RWPE2 (cell line): ENCODE results near the gene PCSK5.

Experiments used
- ATAC-seq: fragments of 200-7000 bp; cut with Tn5 transposase; 3 replicates; pipeline ENCODE4 v1.9.1; 2021; ENCODE audit warnings: low read depth
- DNase-seq: peaks from one replicate; pipeline ENCODE4 v3.0.0-alpha.2; 2020; ENCODE audit warnings: low spot score
- H3K27ac ChIP-seq: fragments of 450-650 bp; 2 replicates; pipeline ENCODE4 v1.5.1; 2017; ENCODE audit warnings: mild to moderate bottlenecking; ENCODE audit not compliant: poor library complexity, severe bottlenecking
- H3K27me3 ChIP-seq: fragments of 250-450 bp; sonication (Bioruptor Pico); 2 replicates; pipeline ENCODE4 v1.5.1; 2021; ENCODE audit warnings: mild to moderate bottlenecking, moderate library complexity; ENCODE audit not compliant: insufficient read depth, poor library complexity, severe bottlenecking
- H3K36me3 ChIP-seq: fragments of 250-450 bp; sonication (Bioruptor Pico); 2 replicates; pipeline ENCODE4 v1.5.1; 2020; ENCODE audit warnings: low read depth, mild to moderate bottlenecking, moderate library complexity
- H3K4me1 ChIP-seq: fragments of 250-450 bp; sonication (Bioruptor Pico); 2 replicates; pipeline ENCODE4 v1.5.1; 2021; ENCODE audit warnings: mild to moderate bottlenecking, moderate library complexity; ENCODE audit not compliant: insufficient read depth, poor library complexity, severe bottlenecking
- H3K4me3 ChIP-seq: fragments of 250-450 bp; sonication (Bioruptor Pico); 2 replicates; pipeline ENCODE4 v1.5.1; 2021; ENCODE audit warnings: mild to moderate bottlenecking, moderate library complexity; ENCODE audit not compliant: severe bottlenecking
- H3K9me3 ChIP-seq: fragments of 250-450 bp; sonication (Bioruptor Pico); 2 replicates; pipeline ENCODE4 v1.5.1; 2021; ENCODE audit warnings: mild to moderate bottlenecking, moderate library complexity; ENCODE audit not compliant: severe bottlenecking
- TF ChIP-seq, protein P1 (sequence below): fragments of 450-650 bp; IDR thresholded peaks from one replicate; pipeline ENCODE4 v1.5.1; 2017; ENCODE audit warnings: mild to moderate bottlenecking, moderate library complexity; ENCODE audit not compliant: poor library complexity, severe bottlenecking

PCSK5 gene

DNA sequence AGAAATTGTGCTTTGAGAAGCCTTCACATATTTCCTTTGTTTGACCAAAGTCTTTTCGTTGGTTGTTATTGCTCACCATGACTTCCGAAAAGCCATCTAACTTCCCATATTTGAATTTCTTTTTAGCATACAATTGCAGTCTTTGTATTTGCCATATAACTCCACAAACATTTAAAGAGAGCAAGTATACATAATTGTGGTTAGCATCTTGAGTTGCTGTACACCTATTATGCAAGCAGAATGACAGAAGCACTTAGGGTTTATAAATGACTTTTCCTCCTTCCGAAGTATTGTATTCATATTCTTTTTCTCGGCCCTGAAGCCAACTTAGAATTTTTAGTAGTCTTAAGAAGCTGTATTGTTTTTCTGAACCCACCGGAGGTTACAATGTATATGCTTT lies 253.4 kb downstream of the PCSK5 start:
- H3K27ac ChIP-seq, result no peak overlapping the region
- H3K4me1 ChIP-seq, result no peaks in the 10 kb centered on the region
- no peaks in the 10 kb centered on the region for H3K9me3 ChIP-seq
- TF ChIP-seq, protein P1, sequence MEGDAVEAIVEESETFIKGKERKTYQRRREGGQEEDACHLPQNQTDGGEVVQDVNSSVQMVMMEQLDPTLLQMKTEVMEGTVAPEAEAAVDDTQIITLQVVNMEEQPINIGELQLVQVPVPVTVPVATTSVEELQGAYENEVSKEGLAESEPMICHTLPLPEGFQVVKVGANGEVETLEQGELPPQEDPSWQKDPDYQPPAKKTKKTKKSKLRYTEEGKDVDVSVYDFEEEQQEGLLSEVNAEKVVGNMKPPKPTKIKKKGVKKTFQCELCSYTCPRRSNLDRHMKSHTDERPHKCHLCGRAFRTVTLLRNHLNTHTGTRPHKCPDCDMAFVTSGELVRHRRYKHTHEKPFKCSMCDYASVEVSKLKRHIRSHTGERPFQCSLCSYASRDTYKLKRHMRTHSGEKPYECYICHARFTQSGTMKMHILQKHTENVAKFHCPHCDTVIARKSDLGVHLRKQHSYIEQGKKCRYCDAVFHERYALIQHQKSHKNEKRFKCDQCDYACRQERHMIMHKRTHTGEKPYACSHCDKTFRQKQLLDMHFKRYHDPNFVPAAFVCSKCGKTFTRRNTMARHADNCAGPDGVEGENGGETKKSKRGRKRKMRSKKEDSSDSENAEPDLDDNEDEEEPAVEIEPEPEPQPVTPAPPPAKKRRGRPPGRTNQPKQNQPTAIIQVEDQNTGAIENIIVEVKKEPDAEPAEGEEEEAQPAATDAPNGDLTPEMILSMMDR, result no peak
- DNase-seq (no peak), ATAC-seq (no peak)
- H3K36me3 ChIP-seq, result no peaks in the 10 kb centered on the region
- H3K4me3 ChIP-seq, result no peak overlapping the region
- no peaks in the 10 kb centered on the region for H3K27me3 ChIP-seq

DNA sequence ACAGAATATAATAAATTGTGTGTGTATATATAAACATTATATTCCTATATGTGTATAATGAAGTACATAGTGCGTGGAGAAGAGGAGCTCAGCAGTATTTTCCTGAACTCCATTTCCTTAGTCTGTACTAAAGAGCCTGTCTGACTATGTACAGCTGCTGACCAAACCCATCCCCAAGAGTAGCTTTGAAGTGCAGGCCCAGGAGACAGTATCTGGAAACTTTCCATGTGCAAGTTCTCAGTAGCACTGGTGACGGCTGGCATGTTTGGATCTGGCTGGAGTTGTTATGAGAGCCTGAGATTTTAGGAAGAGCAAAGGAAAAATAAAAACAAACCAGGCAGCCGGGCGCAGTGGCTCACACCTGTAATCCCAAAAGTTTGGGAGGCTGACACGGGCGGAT lies 259.5 kb downstream of the PCSK5 start:
- DNase-seq (no peak), ATAC-seq (no peak)
- no peaks in the 10 kb centered on the region for H3K9me3 ChIP-seq
- no peak overlapping the region for H3K4me3 ChIP-seq
- no peak overlapping the region for H3K27ac ChIP-seq
- H3K36me3 ChIP-seq, result no peaks in the 10 kb centered on the region
- H3K4me1 ChIP-seq, result no peaks in the 10 kb centered on the region
- H3K27me3 ChIP-seq, result no peaks in the 10 kb centered on the region
- TF ChIP-seq, protein P1, result no peak

DNA sequence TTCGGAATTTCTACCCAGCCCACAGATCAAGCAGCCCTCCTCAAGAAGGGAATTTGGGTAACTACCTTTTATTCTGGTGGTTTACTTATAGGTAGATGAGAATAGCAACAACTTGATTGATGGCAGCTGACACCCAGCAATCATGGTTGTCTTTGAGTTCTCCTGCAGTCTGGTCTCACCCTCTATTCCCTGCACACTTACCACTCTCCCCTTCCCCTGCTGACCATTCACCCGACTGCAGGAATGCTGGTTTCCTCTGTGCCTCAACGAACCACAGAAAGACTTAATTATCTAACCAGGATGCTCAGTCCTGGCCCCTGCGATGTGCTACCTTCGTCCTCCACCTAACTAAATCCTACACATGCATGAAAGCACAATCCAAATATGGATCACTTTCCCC lies 260.8 kb downstream of the PCSK5 start:
- H3K4me3 ChIP-seq, result no peak overlapping the region

DNA sequence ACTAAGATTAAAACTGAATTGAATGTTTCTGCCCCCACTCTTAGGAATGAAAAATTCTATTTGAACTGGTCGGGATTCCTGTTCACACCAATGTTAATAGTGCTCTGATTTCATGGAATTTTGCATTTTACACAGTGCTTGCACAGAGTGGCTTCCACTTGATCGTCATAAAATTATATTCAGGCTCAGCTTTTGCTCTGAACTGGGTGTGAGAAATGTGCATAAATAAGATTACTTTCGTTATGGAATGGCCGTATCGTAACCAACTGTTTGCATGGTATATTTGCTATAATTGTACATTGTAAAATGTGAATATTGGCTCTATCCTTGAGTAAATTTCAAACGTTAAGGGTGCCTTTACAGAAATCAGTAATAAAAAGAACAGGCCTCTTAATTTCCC lies 262.9 kb downstream of the PCSK5 start:
- TF ChIP-seq, protein P1, result no peak

More for the DNA sequence above, 260.8 kb downstream of the PCSK5 start:
- H3K9me3 ChIP-seq, result no peaks in the 10 kb centered on the region
- no peaks in the 10 kb centered on the region for H3K4me1 ChIP-seq
- no peaks in the 10 kb centered on the region for H3K36me3 ChIP-seq
- no peak overlapping the region for H3K27ac ChIP-seq
- H3K27me3 ChIP-seq, result no peaks in the 10 kb centered on the region
- TF ChIP-seq, protein P1, result no peak
- no peak for ATAC-seq
- no peak for DNase-seq

DNA sequence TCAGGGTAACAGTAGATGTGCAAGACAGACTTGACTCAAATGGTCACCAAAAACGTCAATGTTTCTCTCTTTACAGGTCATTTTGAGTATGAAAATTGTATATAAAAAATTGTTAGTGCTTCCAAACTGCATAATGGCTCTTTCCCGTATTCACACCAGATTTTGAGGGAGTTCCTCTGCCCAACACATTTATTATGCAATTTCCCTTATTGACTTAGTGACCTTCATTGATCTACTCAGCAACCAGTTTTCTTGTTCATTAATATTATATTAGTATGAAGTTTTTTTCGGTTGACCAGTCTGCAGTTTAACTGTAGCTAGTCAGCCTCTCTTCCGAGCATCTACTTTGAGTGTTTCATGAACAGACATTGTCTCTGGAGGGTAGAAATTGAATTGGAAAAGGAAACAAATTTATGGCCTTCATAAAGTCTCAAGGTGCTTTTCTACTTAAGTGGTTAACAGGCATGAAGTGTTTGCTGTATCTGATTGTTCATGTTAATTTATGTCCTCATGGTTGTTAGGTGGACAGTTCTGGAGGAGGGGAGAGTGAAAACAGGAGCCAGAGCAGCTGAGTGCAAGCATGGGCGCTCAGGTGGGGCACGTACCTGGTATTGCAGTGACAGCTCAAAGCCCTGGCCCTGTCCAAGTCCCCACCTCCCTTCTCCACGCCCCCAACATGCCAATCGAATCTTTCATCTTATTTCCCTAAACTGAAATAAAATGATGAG lies 263.6 kb downstream of the PCSK5 start:
- Histone ChIP-seq H3K9me3 (no peaks in the 10 kb centered on the region), H3K27me3 (no peaks in the 10 kb centered on the region), H3K36me3 (no peaks in the 10 kb centered on the region), H3K4me3 (no peak overlapping the region), H3K27ac (no peak overlapping the region), H3K4me1 (no peaks in the 10 kb centered on the region)
- no peak for ATAC-seq
- TF ChIP-seq, protein P1, result no peak
- no peak for DNase-seq

More for the DNA sequence above, 262.9 kb downstream of the PCSK5 start:
- no peak overlapping the region for H3K4me3 ChIP-seq
- H3K27me3 ChIP-seq, result no peaks in the 10 kb centered on the region
- no peak overlapping the region for H3K27ac ChIP-seq
- H3K36me3 ChIP-seq, result no peaks in the 10 kb centered on the region
- H3K4me1 ChIP-seq, result no peaks in the 10 kb centered on the region
- ATAC-seq (no peak), DNase-seq (no peak)
- no peaks in the 10 kb centered on the region for H3K9me3 ChIP-seq
